HEK293 (cell line): ENCODE measurements around the gene POLR2H.

Experiments
- CTCF ChIA-PET: fragments of 350-600 bp; formaldehyde crosslinking; extraction: SDS; loops from one replicate; lab custom pipeline; 2021; ENCODE audit warnings: antibody characterized with exemption; lab: Yijun Ruan, JAX
- POLR2A ChIA-PET: fragments of 300-600 bp; formaldehyde crosslinking; extraction: SDS; loops from one replicate; lab custom pipeline; 2020; ENCODE audit warnings: antibody characterized with exemption, inconsistent platforms; lab: Yijun Ruan, JAX
- H3K27ac ChIP-seq: fragments of 200-500 bp; sonication (Bioruptor generic); 2 replicates; pipeline ENCODE4 v1.5.1; 2014; ENCODE audit warnings: low read depth, low read length, control low read depth, inconsistent platforms; ENCODE audit errors: extremely low read depth
- H3K36me3 ChIP-seq, 2 experiments: fragments of 200-500 bp in 1 of 2; sonication (Bioruptor generic) in 1 of 2; 1 replicate in 1 of 2; 2 replicates in 1 of 2; pipeline ENCODE4 v1.5.1; 2014 to 2017; ENCODE audit warnings: inconsistent platforms in 2 of 2, low read length in 2 of 2; ENCODE audit not compliant: control insufficient read depth in 2 of 2, insufficient read depth in 1 of 2
- H3K4me1 ChIP-seq: fragments of 200-500 bp; sonication (Bioruptor generic); 2 replicates; pipeline ENCODE4 v1.5.1; 2014; ENCODE audit warnings: mild to moderate bottlenecking, low read length, inconsistent platforms; ENCODE audit not compliant: control insufficient read depth, insufficient read depth
- H3K4me3 ChIP-seq: 2 replicates; pipeline ENCODE4 v1.5.1; 2011; ENCODE audit warnings: low read depth, mild to moderate bottlenecking, control low read depth, low read length, moderate library complexity
- H3K9me3 ChIP-seq: fragments of 200-500 bp; sonication (Bioruptor generic); 2 replicates; pipeline ENCODE4 v1.5.1; 2014; ENCODE audit warnings: low read depth, low read length, inconsistent platforms; ENCODE audit not compliant: control insufficient read depth, insufficient read depth
- GLI4 ChIP-seq: fragments of 450-650 bp; formaldehyde crosslinking; IDR thresholded peaks from 2 replicates; pipeline ENCODE4 v1.5.1; 2016; ENCODE audit warnings: missing biosample characterization, missing genetic modification characterization
- KLF7 ChIP-seq: fragments of 450-650 bp; formaldehyde crosslinking; IDR thresholded peaks from 2 replicates; pipeline ENCODE4 v1.5.1; 2016; ENCODE audit warnings: missing biosample characterization, missing genetic modification characterization, borderline replicate concordance
- RBAK ChIP-seq: fragments of 450-650 bp; formaldehyde crosslinking; IDR thresholded peaks from 2 replicates; pipeline ENCODE4 v1.5.1; 2016; ENCODE audit warnings: missing biosample characterization, missing genetic modification characterization
- SP2 ChIP-seq: fragments of 450-650 bp; formaldehyde crosslinking; IDR thresholded peaks from 2 replicates; pipeline ENCODE4 v1.5.1; 2016; ENCODE audit warnings: missing biosample characterization, missing genetic modification characterization
- TCF7L2 ChIP-seq: IDR thresholded peaks from 2 replicates; pipeline ENCODE4 v1.6.1; 2011; ENCODE audit warnings: low read depth, mild to moderate bottlenecking, inconsistent platforms, low read length, moderate library complexity, borderline replicate concordance
- ZFP41 ChIP-seq: fragments of 450-650 bp; formaldehyde crosslinking; IDR thresholded peaks from 2 replicates; pipeline ENCODE4 v1.5.1; 2016; ENCODE audit warnings: missing biosample characterization, missing genetic modification characterization, borderline replicate concordance
- ZNF138 ChIP-seq: fragments of 450-650 bp; formaldehyde crosslinking; IDR thresholded peaks from 2 replicates; pipeline ENCODE4 v1.5.1; 2016; ENCODE audit warnings: missing biosample characterization, missing genetic modification characterization, borderline replicate concordance
- ZNF214 ChIP-seq: fragments of 450-650 bp; formaldehyde crosslinking; IDR thresholded peaks from 2 replicates; pipeline ENCODE4 v1.5.1; 2017; ENCODE audit warnings: missing biosample characterization, mild to moderate bottlenecking, missing genetic modification characterization, borderline replicate concordance
- ZNF223 ChIP-seq: fragments of 450-650 bp; formaldehyde crosslinking; IDR thresholded peaks from 2 replicates; pipeline ENCODE4 v1.5.1; 2016; ENCODE audit warnings: missing biosample characterization, missing genetic modification characterization
- ZNF335 ChIP-seq: fragments of 450-650 bp; formaldehyde crosslinking; conservative IDR thresholded peaks from 2 replicates; pipeline ENCODE4 v1.5.1; 2016; ENCODE audit warnings: missing biosample characterization, missing genetic modification characterization
- ZNF341 ChIP-seq: fragments of 450-650 bp; formaldehyde crosslinking; IDR thresholded peaks from 2 replicates; pipeline ENCODE4; 2016; ENCODE audit warnings: low read depth, missing biosample characterization, missing genetic modification characterization
- ZNF571 ChIP-seq: fragments of 450-650 bp; formaldehyde crosslinking; IDR thresholded peaks from 2 replicates; pipeline ENCODE4 v1.5.0; 2017; ENCODE audit warnings: missing biosample characterization, missing genetic modification characterization
- ZNF664 ChIP-seq: fragments of 450-650 bp; formaldehyde crosslinking; IDR thresholded peaks from 2 replicates; pipeline ENCODE4 v1.5.1; 2016; ENCODE audit warnings: missing biosample characterization, missing genetic modification characterization
- ZNF677 ChIP-seq: fragments of 450-650 bp; IDR thresholded peaks from 2 replicates; pipeline ENCODE4 v1.5.0; 2018; ENCODE audit warnings: missing biosample characterization, mild to moderate bottlenecking, missing genetic modification characterization, moderate library complexity
- ZNF747 ChIP-seq: fragments of 450-650 bp; formaldehyde crosslinking; IDR thresholded peaks from 2 replicates; pipeline ENCODE4 v1.5.1; 2016; ENCODE audit warnings: missing biosample characterization, missing genetic modification characterization
- TF ChIP-seq, protein P1 (sequence below): fragments of 450-650 bp; formaldehyde crosslinking; IDR thresholded peaks from 2 replicates; pipeline ENCODE4 v1.5.1; 2016; ENCODE audit warnings: missing biosample characterization, missing genetic modification characterization
- TF ChIP-seq, protein P2 (sequence below): fragments of 450-650 bp; formaldehyde crosslinking; IDR thresholded peaks from 2 replicates; pipeline ENCODE4 v1.5.1; 2016; ENCODE audit warnings: missing biosample characterization, missing genetic modification characterization
- TF ChIP-seq, protein P3 (sequence below): fragments of 450-650 bp; formaldehyde crosslinking; IDR thresholded peaks from 2 replicates; pipeline ENCODE4 v1.5.1; 2016; ENCODE audit warnings: missing biosample characterization, missing genetic modification characterization

POLR2H gene

DNA sequence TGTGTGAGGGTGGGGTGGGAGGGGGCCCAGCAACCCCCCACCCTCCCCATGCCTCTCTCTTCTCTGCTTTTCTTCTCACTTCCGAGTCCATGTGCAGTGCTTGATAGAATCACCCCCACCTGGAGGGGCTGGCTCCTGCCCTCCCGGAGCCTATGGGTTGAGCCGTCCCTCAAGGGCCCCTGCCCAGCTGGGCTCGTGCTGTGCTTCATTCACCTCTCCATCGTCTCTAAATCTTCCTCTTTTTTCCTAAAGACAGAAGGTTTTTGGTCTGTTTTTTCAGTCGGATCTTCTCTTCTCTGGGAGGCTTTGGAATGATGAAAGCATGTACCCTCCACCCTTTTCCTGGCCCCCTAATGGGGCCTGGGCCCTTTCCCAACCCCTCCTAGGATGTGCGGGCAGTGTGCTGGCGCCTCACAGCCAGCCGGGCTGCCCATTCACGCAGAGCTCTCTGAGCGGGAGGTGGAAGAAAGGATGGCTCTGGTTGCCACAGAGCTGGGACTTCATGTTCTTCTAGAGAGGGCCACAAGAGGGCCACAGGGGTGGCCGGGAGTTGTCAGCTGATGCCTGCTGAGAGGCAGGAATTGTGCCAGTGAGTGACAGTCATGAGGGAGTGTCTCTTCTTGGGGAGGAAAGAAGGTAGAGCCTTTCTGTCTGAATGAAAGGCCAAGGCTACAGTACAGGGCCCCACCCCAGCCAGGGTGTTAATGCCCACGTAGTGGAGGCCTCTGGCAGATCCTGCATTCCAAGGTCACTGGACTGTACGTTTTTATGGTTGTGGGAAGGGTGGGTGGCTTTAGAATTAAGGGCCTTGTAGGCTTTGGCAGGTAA lies 16.0 kb upstream of the POLR2H start (continued):
- no peak for TF ChIP-seq TCF7L2
- peak; percentile 45 for TF ChIP-seq ZNF335
- peak; percentile 22 for TF ChIP-seq SP2
- TF ChIP-seq ZNF138 (tag by site-specific recombination), result no peak
- TF ChIP-seq ZNF677 (tag by site-specific recombination), result no peak
- TF ChIP-seq KLF7 (tag by site-specific recombination), result no peak
- TF ChIP-seq ZNF214 (tag by site-specific recombination), result no peak
- TF ChIP-seq, all 188 proteins: peak for 19

DNA sequence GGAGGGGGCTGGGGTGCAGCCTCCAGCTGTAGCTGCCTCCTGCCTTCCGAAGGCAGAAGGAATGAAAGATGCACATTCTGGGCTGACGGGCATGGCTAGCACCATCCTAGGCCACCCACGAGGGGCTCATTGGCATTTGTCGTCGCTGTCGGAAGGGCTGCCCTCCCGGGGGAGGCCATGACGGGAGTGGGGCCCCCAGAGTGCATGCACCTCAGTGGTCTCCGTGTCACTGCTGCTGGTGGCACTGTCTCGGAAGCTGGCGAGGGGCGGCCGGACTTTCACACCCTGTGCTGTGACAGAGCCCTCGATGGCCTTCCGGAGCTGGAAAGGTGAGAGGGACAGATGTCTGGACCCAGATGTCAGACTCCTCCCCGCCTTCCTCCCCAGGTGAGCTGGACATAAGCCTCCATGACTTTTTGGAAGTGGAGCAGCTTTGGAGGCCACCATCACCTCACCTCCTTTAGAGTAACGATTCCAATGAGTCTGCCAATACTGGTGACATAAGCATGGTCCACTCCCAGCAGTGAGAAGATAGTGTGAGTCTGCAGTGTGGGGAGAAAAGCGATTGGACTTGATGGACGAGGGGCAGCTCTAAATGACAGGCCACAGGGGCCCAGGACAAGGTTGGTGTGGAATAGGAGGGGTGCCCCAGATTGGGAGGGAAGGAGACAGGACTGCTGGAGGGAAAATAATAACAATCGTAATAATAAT lies 14.9 kb upstream of the POLR2H start:
- Histone ChIP-seq H3K4me3 (no peak overlapping the region), H3K36me3 (peaks cover 0 to 58% of the 10 kb centered on the region in 2 experiments; a peak in 1 of 3 replicates), H3K4me1 (no peaks in the 10 kb centered on the region), H3K9me3 (no peaks in the 10 kb centered on the region), H3K27ac (no peak overlapping the region)
- no peak for TF ChIP-seq ZNF341 (tag by site-specific recombination)
- no peak for TF ChIP-seq ZNF223
- TF ChIP-seq, protein P1, sequence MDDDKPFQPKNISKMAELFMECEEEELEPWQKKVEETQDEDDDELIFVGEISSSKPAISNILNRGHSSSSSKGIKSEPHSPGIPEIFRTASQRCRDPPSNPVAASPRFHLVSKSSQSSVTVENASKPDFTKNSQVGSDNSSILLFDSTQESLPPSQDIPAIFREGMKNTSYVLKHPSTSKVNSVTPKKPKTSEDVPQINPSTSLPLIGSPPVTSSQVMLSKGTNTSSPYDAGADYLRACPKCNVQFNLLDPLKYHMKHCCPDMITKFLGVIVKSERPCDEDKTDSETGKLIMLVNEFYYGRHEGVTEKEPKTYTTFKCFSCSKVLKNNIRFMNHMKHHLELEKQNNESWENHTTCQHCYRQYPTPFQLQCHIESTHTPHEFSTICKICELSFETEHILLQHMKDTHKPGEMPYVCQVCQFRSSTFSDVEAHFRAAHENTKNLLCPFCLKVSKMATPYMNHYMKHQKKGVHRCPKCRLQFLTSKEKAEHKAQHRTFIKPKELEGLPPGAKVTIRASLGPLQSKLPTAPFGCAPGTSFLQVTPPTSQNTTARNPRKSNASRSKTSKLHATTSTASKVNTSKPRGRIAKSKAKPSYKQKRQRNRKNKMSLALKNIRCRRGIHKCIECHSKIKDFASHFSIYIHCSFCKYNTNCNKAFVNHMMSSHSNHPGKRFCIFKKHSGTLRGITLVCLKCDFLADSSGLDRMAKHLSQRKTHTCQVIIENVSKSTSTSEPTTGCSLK (tag by site-specific recombination), result no peak
- TF ChIP-seq ZNF664 (tag by site-specific recombination), result no peak
- no peak for TF ChIP-seq ZNF747 (tag by site-specific recombination)
- no peak for TF ChIP-seq GLI4 (tag by site-specific recombination)
- TF ChIP-seq ZNF335, result no peak
- no peak for TF ChIP-seq KLF7 (tag by site-specific recombination)
- ChIA-PET POLR2A (interaction anchor here (1.5 kb wide), 1 partner anchor 14 kb away, joined by 5 read pairs; no protein-coding TSS in a partner anchor), CTCF (interaction anchor here (0.6 to 3.1 kb wide), 4 partner anchors 8 to 93 kb away, joined by 3 to 13 read pairs (median 4); partner anchors contain the start of genes CLCN2 and POLR2H)

DNA sequence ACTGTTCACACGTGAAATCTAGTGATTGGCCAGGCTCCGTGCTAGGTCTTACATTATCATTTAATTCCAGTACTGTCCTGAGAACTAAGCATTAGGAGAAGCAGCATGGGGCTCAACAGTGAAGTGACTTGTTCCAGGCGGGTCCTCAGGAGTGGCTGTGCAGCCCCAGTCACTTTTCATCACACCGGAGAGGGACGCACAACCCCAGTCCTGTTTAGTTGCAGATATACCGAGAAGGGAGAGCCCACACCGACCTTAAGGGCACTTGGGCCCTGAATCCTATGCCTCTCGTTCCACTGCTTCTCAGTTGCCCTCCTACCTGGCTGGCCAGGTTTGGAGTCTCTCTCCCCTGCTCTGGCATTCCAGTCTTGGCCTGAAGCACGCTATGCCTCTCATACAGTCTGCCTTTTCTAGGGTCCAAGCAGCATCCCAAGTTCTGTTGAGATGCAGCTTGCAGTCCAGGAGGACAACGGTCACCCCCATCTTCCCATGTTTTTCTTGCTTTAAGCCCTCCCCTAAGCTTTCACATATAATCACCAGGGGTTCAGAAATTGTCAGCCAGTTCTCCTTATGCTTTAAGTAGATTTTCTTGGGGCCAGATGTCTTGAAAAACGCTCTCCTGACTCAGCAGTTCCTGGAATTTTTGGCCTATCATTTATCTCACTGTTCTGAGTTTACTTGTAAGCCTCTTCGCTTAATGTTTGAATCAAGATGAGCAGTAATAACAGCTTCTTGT lies 14.0 kb upstream of the POLR2H start:
- Histone ChIP-seq H3K4me1 (no peaks in the 10 kb centered on the region), H3K4me3 (no peak overlapping the region), H3K36me3 (peaks cover 0 to 60% of the 10 kb centered on the region in 2 experiments; a peak in 1 of 3 replicates), H3K27ac (no peak overlapping the region), H3K9me3 (no peaks in the 10 kb centered on the region)
- POLR2A ChIA-PET, result no interaction called here
- TF ChIP-seq, protein P2, sequence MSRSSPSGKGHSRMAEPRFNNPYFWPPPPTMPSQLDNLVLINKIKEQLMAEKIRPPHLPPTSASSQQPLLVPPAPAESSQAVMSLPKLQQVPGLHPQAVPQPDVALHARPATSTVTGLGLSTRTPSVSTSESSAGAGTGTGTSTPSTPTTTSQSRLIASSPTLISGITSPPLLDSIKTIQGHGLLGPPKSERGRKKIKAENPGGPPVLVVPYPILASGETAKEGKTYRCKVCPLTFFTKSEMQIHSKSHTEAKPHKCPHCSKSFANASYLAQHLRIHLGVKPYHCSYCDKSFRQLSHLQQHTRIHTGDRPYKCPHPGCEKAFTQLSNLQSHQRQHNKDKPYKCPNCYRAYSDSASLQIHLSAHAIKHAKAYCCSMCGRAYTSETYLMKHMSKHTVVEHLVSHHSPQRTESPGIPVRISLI (tag by site-specific recombination), result no peak
- no peak for TF ChIP-seq ZFP41 (tag by site-specific recombination)
- no peak for TF ChIP-seq ZNF571 (tag by site-specific recombination)
- TF ChIP-seq, protein P3, sequence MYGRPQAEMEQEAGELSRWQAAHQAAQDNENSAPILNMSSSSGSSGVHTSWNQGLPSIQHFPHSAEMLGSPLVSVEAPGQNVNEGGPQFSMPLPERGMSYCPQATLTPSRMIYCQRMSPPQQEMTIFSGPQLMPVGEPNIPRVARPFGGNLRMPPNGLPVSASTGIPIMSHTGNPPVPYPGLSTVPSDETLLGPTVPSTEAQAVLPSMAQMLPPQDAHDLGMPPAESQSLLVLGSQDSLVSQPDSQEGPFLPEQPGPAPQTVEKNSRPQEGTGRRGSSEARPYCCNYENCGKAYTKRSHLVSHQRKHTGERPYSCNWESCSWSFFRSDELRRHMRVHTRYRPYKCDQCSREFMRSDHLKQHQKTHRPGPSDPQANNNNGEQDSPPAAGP (tag by site-specific recombination), result no peak
- TF ChIP-seq RBAK (tag by site-specific recombination), result no peak
- CTCF ChIA-PET, result interaction anchor here (0.5 to 3.1 kb wide), 4 partner anchors 14 to 106 kb away, joined by 3 to 13 read pairs (median 4); partner anchors contain the start of genes CLCN2 and POLR2H
